Dendritic cell treated with granulocyte-macrophage colony-stimulating factor and Interleukin-4, amounts not matched to agents 40 ng/mL and 50 ng/mL, for 4 days (primary cell): ENCODE measurements around the gene SLC22A31.

Source experiments
- H3K27ac Mint-ChIP-seq: one replicate; pipeline ENCODE4 v1.8.0; 2022; ENCODE audit warnings: mild to moderate bottlenecking, mixed read lengths
- H3K27me3 Mint-ChIP-seq: one replicate; pipeline ENCODE4 v1.8.0; 2022; ENCODE audit warnings: mild to moderate bottlenecking, mixed read lengths
- H3K36me3 Mint-ChIP-seq: one replicate; pipeline ENCODE4 v1.8.0; 2022; ENCODE audit warnings: low read depth, mixed read lengths
- H3K4me1 Mint-ChIP-seq: one replicate; pipeline ENCODE4 v1.8.0; 2022; ENCODE audit warnings: low read depth, mixed read lengths
- H3K4me3 Mint-ChIP-seq: one replicate; pipeline ENCODE4 v1.8.0; 2022; ENCODE audit warnings: mild to moderate bottlenecking, moderate library complexity, mixed read lengths
- H3K9me3 Mint-ChIP-seq: one replicate; pipeline ENCODE4 v1.8.0; 2022; ENCODE audit warnings: mixed read lengths
- intact Hi-C: fragments of 100-400 bp; cut with micrococcal nuclease; formaldehyde crosslinking; loops from one replicate; pipeline ENCODE4 v1.15.0; 2022

Gene SLC22A31

DNA sequence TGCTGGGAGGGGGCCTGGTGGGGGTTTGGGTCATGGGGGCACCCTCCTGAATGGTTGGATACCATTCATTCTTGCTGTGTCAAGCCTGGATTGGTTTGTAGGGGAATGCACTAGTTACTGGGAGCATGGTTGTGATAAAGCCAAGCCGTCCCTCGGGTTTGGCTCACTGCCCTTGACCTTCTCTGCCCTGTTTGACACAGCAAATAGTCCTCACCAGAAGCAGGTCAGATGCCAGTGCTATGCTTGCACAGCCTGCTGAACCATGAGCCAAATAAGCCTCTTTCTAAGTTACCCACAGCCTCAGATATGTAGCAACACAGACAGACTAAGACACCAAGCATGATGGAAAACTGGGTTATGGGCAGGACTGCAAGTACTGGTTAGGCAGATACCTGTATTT lies 31.8 kb upstream of the SLC22A31 start:
- H3K9me3 Mint-ChIP-seq, result peaks cover 39% of the 10 kb centered on the region
- no peaks in the 10 kb centered on the region for H3K27me3 Mint-ChIP-seq
- no peak overlapping the region for H3K4me3 Mint-ChIP-seq
- H3K27ac Mint-ChIP-seq, result no peak overlapping the region
- peaks cover 79% of the 10 kb centered on the region for H3K36me3 Mint-ChIP-seq
- intact Hi-C loops, result no loop called here
- peaks cover 11% of the 10 kb centered on the region for H3K4me1 Mint-ChIP-seq

DNA sequence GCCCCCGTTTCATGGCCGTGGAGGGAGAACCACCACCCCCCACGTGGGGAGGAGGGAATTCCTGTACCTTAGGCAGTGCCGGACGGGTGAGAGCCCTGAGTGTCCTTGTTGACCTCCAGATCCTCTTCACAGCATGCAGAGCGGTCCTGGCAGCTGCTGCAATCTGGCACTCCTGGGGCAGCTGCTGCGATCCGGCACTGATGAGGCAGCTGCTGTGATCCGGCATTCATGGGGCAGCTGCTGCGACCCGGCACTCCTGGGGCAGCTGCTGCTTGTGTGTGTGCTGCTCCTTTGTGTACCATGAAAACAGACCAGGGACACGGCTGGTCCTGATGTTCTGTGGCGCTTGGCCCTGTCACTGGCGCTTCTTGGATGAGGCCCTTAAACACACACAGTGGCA lies 29.9 kb upstream of the SLC22A31 start:
- intact Hi-C loops, result no loop called here
- Mint-ChIP-seq H3K36me3 (peaks cover 89% of the 10 kb centered on the region), H3K4me1 (peaks cover 11% of the 10 kb centered on the region)

DNA sequence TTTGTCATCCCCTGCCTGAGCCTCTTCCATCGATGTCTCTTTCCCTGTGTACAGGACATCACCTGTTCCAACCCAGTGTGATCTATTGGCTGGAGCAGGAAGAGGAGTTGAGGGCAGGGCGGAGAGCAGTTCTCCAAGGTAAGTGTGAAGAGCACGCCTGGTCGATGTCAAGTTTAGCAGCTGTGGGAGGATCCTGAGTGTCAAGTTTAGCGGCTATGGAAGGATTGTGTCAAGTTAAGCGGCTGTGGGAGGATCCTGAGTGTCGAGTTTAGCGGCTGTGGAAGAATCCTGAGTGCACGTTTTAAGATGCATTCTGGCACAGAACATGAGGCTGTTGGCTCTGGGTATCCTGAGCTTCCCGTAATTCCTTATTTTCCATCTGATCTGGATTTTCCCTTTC lies 24.3 kb upstream of the SLC22A31 start:
- intact Hi-C loops, result loop anchor here (10.0 kb wide), 1 partner anchor 60 kb away; no protein-coding TSS in a partner anchor
- Mint-ChIP-seq H3K4me3 (no peak overlapping the region), H3K4me1 (no peaks in the 10 kb centered on the region), H3K9me3 (peaks cover 35% of the 10 kb centered on the region), H3K36me3 (peaks cover 97% of the 10 kb centered on the region), H3K27me3 (no peaks in the 10 kb centered on the region), H3K27ac (no peak overlapping the region)

More for the DNA sequence above, 29.9 kb upstream of the SLC22A31 start:
- no peaks in the 10 kb centered on the region for H3K27me3 Mint-ChIP-seq
- no peak overlapping the region for H3K27ac Mint-ChIP-seq
- peaks cover 49% of the 10 kb centered on the region for H3K9me3 Mint-ChIP-seq
- H3K4me3 Mint-ChIP-seq, result no peak overlapping the region

DNA sequence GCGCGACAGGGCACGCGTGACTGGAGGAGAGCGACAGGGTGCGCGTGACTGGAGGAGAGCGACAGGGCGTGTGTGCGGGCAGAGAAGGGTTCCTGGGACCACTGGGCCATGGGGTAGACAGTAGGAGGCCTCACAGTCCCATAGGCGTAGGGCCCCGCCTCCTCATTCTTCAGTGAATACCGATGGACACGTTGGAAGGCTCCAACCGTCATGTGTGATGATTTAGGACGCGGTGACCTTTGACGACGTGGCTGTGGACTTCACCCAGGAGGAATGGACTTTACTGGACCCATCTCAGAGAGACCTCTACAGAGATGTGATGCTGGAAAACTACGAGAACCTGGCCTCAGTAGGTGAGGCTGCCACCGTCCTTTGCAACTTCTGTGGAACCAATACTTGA lies 22.6 kb upstream of the SLC22A31 start:
- peaks cover 18% of the 10 kb centered on the region for H3K9me3 Mint-ChIP-seq
- no peak overlapping the region for H3K4me3 Mint-ChIP-seq
- peaks cover 81% of the 10 kb centered on the region for H3K36me3 Mint-ChIP-seq
- no peaks in the 10 kb centered on the region for H3K27me3 Mint-ChIP-seq
- H3K4me1 Mint-ChIP-seq, result no peaks in the 10 kb centered on the region
- H3K27ac Mint-ChIP-seq, result no peak overlapping the region
- intact Hi-C loops, result loop anchor here (10.0 kb wide), 1 partner anchor 62 kb away; no protein-coding TSS in a partner anchor

DNA sequence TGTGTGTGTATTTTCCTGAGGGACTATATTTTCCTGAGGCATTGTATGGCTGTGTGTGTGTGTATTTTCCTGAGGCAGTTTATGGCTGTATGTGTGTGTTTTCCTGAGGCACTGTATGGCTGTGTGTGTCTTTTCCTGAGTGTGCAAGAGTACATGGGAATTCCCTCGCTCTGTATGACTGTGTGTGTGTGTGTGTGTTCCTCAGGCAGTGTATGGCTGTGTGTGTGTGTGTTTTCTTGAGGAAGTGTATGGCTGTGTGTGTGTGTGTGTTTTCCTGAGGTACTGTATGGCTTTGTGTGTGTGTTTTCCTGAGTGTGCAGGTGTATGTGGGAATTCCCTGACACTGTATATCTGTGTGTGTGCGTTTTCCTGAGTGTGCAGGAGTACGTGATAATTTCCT lies 21.3 kb upstream of the SLC22A31 start:
- H3K4me1 Mint-ChIP-seq, result peaks cover 4% of the 10 kb centered on the region
- peaks cover 77% of the 10 kb centered on the region for H3K36me3 Mint-ChIP-seq
- H3K27ac Mint-ChIP-seq, result no peak overlapping the region
- H3K4me3 Mint-ChIP-seq, result no peak overlapping the region
- H3K9me3 Mint-ChIP-seq, result peaks cover 5% of the 10 kb centered on the region
- H3K27me3 Mint-ChIP-seq, result no peaks in the 10 kb centered on the region
- intact Hi-C loops, result loop anchor here (10.0 kb wide), 1 partner anchor 63 kb away; no protein-coding TSS in a partner anchor

DNA sequence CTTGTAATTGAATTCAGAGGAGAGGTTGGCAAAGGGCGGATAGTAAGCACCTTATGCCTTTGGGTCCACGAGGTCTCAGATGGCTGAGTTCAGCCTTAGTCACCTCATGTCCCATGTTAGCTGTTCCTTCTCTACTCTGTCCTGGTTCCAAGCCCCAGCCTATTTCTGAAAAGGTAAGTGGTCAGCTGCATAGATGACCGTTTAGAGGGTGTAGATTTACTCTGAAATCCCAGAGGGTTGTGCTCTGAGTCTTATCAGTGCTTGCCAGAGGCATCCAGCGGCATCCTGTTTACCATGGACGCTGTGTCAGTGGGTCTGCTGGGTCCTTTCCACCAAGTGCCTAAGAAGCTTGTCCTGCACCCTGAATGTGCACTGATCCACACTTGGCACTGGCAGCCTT lies 19.0 kb upstream of the SLC22A31 start:
- Mint-ChIP-seq H3K4me1 (peaks cover 18% of the 10 kb centered on the region), H3K36me3 (peaks cover 55% of the 10 kb centered on the region), H3K27me3 (no peaks in the 10 kb centered on the region), H3K4me3 (no peak overlapping the region), H3K9me3 (no peaks in the 10 kb centered on the region), H3K27ac (no peak overlapping the region)
- intact Hi-C loops, result loop anchor here (5.0 kb wide), 2 partner anchors 102 to 407 kb away; partner anchors contain the start of gene APRT

DNA sequence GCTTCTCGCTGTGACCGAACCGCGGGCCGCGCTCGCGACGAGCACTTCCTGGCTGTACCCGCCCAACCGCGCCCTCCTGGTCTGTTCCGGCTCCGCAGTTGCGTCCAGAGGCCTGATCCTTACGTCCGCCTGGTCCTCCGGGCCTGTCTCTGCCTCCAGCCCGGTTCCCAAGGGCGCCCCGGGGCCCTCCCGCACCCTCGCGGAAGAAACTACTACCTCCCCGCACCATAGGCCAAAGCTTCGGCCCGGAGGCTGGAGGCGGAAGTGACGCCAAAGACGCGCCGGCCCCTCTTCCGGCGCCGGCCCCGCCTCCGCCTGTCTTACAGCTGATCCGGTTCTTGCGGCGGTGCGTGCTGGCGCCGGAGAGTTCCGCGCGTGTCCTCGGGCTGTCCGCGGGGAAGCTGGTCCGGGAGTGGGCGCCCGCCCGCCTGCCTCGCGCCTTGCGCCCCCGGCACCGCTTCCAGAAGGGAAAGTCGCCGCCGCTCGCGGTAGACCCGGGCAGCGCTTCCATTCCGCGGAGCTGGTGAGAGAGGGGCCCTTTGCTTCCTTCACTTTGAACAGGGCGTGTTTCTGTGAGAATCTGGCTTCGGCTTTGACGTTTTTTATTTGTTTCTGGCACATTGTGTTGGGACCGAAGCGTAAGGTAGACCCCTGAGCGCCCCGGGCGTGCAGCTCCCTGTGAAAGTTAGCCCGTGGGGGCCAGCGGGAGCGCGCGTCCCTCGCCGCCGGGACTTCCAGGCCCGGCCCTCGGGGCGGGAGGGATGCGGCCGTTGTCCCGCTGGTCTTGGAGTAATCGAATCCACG lies 17.3 kb upstream of the SLC22A31 start, which contains the start of gene ZNF778:
Gene ZNF778, plus strand, starts transcription at position 316 of the 804 bp plus-strand sequence. CDS start 3,425 bp downstream, outside the sequence.
- Mint-ChIP-seq H3K36me3 (peaks cover 37% of the 10 kb centered on the region), H3K27ac (peak within 1 kb of the TSS; percentile 83), H3K4me3 (peak within 1 kb of the TSS; percentile 83), H3K4me1 (peaks cover 21% of the 10 kb centered on the region), H3K9me3 (no peaks in the 10 kb centered on the region), H3K27me3 (no peaks in the 10 kb centered on the region)
- intact Hi-C loops, result loop anchor here (2.0 to 5.0 kb wide), 5 partner anchors 23 to 481 kb away; partner anchors contain the start of genes APRT, GALNS and TRAPPC2L

DNA sequence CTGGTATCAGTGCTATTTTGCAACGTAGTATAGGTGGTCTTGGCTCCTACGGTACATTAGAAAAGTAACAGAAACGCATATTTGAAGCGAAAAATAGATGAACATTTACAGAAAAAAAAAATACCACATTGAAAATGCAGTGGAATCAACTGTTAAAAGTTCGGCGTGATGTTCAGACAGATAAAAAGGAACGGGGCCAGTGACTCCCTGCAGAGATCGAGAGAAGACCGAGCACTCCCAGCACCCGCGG lies 16.7 kb upstream of the SLC22A31 start:
- Mint-ChIP-seq H3K4me1 (peaks cover 21% of the 10 kb centered on the region), H3K27ac (peak overlapping the region; percentile 83), H3K27me3 (no peaks in the 10 kb centered on the region)

DNA sequence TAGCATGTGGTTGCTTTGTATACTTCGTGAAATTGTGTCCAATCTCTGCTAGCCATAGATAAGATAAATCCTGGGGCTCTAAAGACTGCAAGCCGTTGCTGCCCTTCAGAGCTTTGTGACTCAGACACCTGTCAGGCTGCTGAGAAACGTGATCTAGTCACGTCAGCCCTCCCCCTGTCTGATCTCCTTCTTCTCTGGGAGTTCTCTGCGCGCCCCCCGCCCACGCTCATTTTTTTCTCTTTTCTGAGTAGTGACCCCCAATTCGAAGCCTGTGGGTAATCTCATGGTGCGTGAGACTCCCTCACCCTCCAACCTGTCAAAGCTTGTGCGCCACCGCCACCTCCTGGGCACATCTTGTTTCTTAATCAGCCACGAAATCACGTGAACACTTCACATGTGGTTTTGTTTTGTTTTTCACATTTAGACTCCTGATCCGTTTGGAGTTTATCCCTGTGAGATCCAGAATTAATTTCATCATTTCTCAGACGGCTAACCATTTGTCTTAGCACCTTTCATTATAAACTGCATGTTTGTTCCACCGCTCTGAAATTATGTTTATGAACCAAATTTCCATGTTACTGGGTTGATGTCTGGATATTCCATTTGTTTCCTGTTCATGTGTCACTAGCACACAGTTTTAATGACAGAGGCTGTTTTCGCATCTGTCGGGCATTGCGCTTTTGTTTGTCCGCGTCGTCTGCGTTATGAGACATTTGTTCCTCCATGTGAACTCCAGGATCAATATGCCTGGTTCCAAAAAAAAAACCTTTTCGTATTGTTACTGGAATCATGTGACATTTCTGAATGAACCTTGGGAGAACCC lies 16.2 kb upstream of the SLC22A31 start:
- peak overlapping the region; percentile 83 for H3K27ac Mint-ChIP-seq
- no peaks in the 10 kb centered on the region for H3K27me3 Mint-ChIP-seq
- intact Hi-C loops, result loop anchor here (2.0 to 5.0 kb wide), 5 partner anchors 24 to 480 kb away; partner anchors contain the start of genes APRT, GALNS and TRAPPC2L
- peak overlapping the region; percentile 83 for H3K4me3 Mint-ChIP-seq
- H3K4me1 Mint-ChIP-seq, result peaks cover 21% of the 10 kb centered on the region
- peaks cover 26% of the 10 kb centered on the region for H3K36me3 Mint-ChIP-seq
- no peaks in the 10 kb centered on the region for H3K9me3 Mint-ChIP-seq

More for the DNA sequence above, 16.7 kb upstream of the SLC22A31 start:
- Mint-ChIP-seq H3K36me3 (peaks cover 32% of the 10 kb centered on the region), H3K4me3 (peak overlapping the region; percentile 83), H3K9me3 (no peaks in the 10 kb centered on the region)
- intact Hi-C loops, result loop anchor here (2.0 to 5.0 kb wide), 5 partner anchors 24 to 480 kb away; partner anchors contain the start of genes APRT, GALNS and TRAPPC2L

DNA sequence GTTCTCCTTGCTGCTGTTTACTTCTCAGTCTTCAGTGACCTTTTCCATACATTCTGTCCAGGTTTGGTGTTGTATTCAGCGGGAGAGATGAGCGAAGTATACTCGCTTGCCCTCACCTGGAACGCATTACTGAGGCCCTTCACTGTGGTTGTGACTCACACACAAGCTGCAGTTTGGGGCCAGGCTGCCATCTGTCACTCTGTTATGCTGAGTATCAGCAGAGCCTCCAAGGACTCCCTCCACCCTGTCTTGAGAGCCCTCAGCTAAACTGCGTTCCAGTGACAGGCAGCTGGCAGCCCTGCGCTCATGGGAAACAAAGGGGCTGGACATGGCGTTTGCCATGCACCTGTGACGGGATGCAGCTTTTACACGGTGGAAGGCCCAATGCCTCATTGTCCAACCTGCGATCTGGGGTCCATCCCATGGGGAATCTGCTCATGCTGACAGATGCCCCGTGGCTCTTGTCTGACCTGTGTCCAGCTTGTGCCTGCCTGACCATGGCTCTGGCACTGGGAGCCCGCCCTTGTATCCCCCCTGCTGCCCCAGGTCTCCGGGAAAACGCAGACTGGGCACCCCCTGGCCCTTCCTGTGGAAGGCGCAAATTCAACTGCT lies 10.7 kb upstream of the SLC22A31 start:
- no peak overlapping the region for H3K27ac Mint-ChIP-seq
- peaks cover 32% of the 10 kb centered on the region for H3K27me3 Mint-ChIP-seq
- H3K4me1 Mint-ChIP-seq, result peaks cover 12% of the 10 kb centered on the region
- intact Hi-C loops, result no loop called here
- no peak overlapping the region for H3K4me3 Mint-ChIP-seq
- no peaks in the 10 kb centered on the region for H3K36me3 Mint-ChIP-seq
- H3K9me3 Mint-ChIP-seq, result no peaks in the 10 kb centered on the region

DNA sequence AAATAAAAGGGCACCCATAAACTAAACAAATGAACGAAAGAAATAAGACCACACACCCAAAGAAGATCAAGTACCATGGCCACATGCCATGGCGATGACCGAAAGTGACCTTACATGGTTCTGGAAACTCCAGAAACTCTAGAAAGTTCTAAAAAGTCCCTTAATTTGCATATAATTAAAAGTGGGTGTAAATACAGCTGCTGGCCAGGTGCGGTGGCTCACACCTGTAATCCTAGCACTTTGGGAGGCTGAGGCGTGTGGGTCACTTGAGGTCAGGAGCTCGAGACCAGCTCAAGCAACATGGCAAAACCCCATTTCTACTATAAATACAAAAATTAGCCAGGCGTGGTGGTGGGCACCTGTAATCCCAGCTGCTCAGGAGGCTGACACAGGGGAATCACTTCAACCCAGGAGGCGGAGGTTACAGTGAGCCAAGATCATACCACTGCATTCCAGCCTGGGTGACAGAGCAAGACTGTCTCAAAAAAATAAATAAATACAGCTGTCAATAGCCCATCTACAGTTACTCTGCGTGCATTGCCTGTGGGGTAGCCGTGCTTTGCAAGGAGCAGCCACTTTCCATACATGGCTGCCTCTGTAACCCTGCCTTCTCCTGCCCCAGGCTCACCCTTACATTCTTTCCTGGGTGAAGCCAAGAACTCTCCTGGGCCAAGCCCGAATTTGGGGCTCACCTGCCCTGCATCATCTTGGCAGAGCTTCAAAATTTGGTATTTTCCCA lies 10.0 kb upstream of the SLC22A31 start:
- Mint-ChIP-seq H3K36me3 (no peaks in the 10 kb centered on the region), H3K9me3 (no peaks in the 10 kb centered on the region), H3K4me1 (peaks cover 11% of the 10 kb centered on the region), H3K27me3 (peaks cover 32% of the 10 kb centered on the region), H3K27ac (no peak overlapping the region), H3K4me3 (no peak overlapping the region)
- intact Hi-C loops, result no loop called here

DNA sequence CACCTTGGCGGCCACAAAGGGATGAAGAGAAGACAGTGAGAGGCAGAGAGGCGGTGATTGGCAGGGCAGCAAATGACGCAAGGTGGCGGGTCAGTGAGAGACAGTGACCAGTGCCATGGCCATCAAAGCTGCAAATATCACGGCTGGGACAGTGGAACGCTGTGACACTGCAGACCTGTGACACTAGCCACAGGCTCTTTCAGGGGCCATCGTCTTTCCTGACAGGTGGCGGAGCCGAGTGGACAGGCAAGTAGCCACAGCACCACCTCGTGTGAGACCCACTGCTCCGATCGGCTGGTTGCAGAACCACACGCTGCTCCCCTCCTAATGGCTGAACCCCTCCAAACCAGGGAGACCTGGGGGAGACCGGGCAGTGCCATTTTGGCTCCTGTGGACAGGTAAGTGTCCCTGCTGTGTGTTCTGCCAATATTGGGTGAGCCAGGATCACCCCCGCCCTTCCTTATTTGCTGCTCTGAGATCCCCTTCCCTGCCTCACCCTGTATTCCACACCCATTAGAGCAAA lies 9.2 kb upstream of the SLC22A31 start:
- Mint-ChIP-seq H3K4me1 (peaks cover 5% of the 10 kb centered on the region), H3K9me3 (no peaks in the 10 kb centered on the region), H3K4me3 (no peak overlapping the region), H3K27ac (no peak overlapping the region), H3K27me3 (peaks cover 38% of the 10 kb centered on the region), H3K36me3 (no peaks in the 10 kb centered on the region)
- intact Hi-C loops, result no loop called here

DNA sequence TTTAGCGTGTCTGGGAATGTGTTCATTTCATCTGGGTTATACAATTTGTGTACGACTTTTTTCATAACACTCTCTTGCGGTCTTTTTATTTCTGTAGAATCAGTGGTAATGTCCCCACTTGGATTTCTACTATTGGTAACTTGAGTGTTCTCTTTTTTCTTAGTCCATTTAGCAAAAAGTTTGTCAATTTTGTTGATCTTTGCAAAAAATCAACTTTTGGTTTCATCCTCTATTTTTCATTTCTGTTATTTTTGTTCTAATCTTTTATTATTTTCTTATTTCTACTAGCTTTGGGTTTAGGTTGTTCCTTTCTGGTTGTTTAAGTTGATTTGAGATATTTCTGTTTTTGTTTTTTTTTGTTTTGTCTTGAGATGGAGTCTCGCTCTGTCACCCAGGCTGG lies 7.7 kb upstream of the SLC22A31 start:
- Mint-ChIP-seq H3K4me3 (no peak overlapping the region), H3K4me1 (no peaks in the 10 kb centered on the region), H3K36me3 (no peaks in the 10 kb centered on the region), H3K27me3 (peaks cover 53% of the 10 kb centered on the region), H3K27ac (no peak overlapping the region), H3K9me3 (no peaks in the 10 kb centered on the region)
- intact Hi-C loops, result no loop called here
